GM19438 (cell line): Measurements from ENCODE around the gene ZSCAN5C.
"Not testable (repeated sequence)": the region's sequence is repeated elsewhere in the genome, so short reads cannot be mapped to it uniquely, and the experiment has no call there.

Experiments used
- ATAC-seq: cut with Tn5 transposase; IDR thresholded peaks from one replicate; pipeline ENCODE4 v1.9.1; 2021; ENCODE audit warnings: low read depth; ENCODE audit not compliant: unreplicated experiment

ZSCAN5C gene

GRCh38 chr19:56191711-56192110 is 10.4 kb upstream of the ZSCAN5C start:
- no peak for ATAC-seq

GRCh38 chr19:56193981-56194640 is 8.0 kb upstream of the ZSCAN5C start:
- no peak for ATAC-seq

GRCh38 chr19:56197646-56198045 is 4.4 kb upstream of the ZSCAN5C start, which contains the start of gene ZSCAN5B:
ZSCAN5B (minus strand) TSS chr19:56197783; CDS start chr19:56193052, 4,731 bp downstream.
- not testable (repeated sequence) for ATAC-seq

GRCh38 chr19:56199687-56200086 is 2.4 kb upstream of the ZSCAN5C start:
- no peak for ATAC-seq

- not testable (repeated sequence) for ATAC-seq
Observed at GRCh38 chr19:56207581-56207980, 5.5 kb downstream of the ZSCAN5C start.

- no peak for ATAC-seq
Observed at GRCh38 chr19:56209091-56209490, 7.0 kb downstream of the ZSCAN5C start.

- not testable (repeated sequence) for ATAC-seq
Observed at GRCh38 chr19:56210036-56210435, 8.0 kb downstream of the ZSCAN5C start.

- ATAC-seq = no peak
Observed at GRCh38 chr19:56211718-56212117, 9.6 kb downstream of the ZSCAN5C start.

- ATAC-seq = no peak
Observed at GRCh38 chr19:56217039-56217949, 15.2 kb downstream of the ZSCAN5C start.

- no peak for ATAC-seq
Observed at GRCh38 chr19:56218961-56219360, 16.9 kb downstream of the ZSCAN5C start.

GRCh38 chr19:56221442-56221841 is 19.4 kb downstream of the ZSCAN5C start:
- ATAC-seq = not testable (repeated sequence)

GRCh38 chr19:56221851-56222250 is 19.8 kb downstream of the ZSCAN5C start:
- no peak for ATAC-seq

- ATAC-seq = no peak
Observed at GRCh38 chr19:56222901-56223300, 20.8 kb downstream of the ZSCAN5C start.

GRCh38 chr19:56223481-56223880 is 21.4 kb downstream of the ZSCAN5C start:
- no peak for ATAC-seq

GRCh38 chr19:56245121-56245740 is 43.2 kb downstream of the ZSCAN5C start:
- ATAC-seq = no peak

GRCh38 chr19:56245764-56246163 is 43.7 kb downstream of the ZSCAN5C start:
- ATAC-seq = not testable (repeated sequence)

GRCh38 chr19:56248736-56249338 is 46.8 kb downstream of the ZSCAN5C start:
- not testable (repeated sequence) for ATAC-seq

GRCh38 chr19:56252699-56253422 is 50.8 kb downstream of the ZSCAN5C start:
- ATAC-seq = no peak

GRCh38 chr19:56253737-56254136 is 51.7 kb downstream of the ZSCAN5C start:
- ATAC-seq = no peak

GRCh38 chr19:56258272-56258671 is 56.2 kb downstream of the ZSCAN5C start:
- ATAC-seq = no peak
